ENCODE data around the gene NRK. TPM values are rescaled to one million over a fixed set of nuclear protein-coding genes. Genes with fewer than 3 reads are reported as not detected.

The NRK gene
- total RNA-seq, 1 experiment from 2014 or later: not detected

DNA sequence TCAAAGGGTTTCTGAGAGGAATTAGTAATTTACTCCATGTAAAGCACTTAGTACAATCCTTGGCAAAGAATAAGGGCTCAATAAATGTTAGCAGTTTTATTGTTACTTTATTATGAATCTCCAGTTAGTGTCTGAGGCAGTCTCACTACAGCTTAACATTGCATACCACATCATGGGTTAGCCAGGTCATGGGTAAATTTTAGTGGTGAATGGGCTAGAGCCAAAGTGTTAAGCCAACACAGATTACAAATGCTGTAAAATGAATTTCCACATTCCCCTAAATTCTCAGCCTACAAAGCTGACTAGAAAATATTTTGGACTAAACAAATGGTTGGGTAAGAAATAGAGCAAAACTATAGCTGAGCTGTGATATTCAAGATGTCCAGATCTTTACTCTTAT lies 72.4 kb downstream of the NRK start:
- intact Hi-C loops (cut with micrococcal nuclease; ENCODE audit: unreplicated experiment): no loop called here
- ChIA-PET POLR2A (ENCODE audit: low non-redundant PET) (no interaction called here), CTCF (no interaction called here)
- H3K27ac ChIP-seq (ENCODE audit: low read depth, low read length, poor library complexity, severe bottlenecking): no peak overlapping the region
- no TSS peak for BruUV-seq (replicated peaks)
- peaks cover 7% of the 10 kb centered on the region for H3K27me3 ChIP-seq (replicated peaks; ENCODE audit: insufficient read depth, low read depth, low read length, poor library complexity)
- no peaks in the 10 kb centered on the region for H3K9me3 ChIP-seq (ENCODE audit: low read depth, low read length, poor library complexity, severe bottlenecking)
- H3K4me3 ChIP-seq (ENCODE audit: low read depth, low read length, poor library complexity, severe bottlenecking): no peak overlapping the region
- H3K36me3 ChIP-seq (ENCODE audit: insufficient read depth, low read length, poor library complexity, severe bottlenecking): no peaks in the 10 kb centered on the region
- no peak for TF ChIP-seq EZH2 (IDR thresholded peaks at IDR 0.05; ENCODE audit: borderline replicate concordance, low read depth, low read length, poor library complexity, severe bottlenecking)
- TF ChIP-seq, protein P1, sequence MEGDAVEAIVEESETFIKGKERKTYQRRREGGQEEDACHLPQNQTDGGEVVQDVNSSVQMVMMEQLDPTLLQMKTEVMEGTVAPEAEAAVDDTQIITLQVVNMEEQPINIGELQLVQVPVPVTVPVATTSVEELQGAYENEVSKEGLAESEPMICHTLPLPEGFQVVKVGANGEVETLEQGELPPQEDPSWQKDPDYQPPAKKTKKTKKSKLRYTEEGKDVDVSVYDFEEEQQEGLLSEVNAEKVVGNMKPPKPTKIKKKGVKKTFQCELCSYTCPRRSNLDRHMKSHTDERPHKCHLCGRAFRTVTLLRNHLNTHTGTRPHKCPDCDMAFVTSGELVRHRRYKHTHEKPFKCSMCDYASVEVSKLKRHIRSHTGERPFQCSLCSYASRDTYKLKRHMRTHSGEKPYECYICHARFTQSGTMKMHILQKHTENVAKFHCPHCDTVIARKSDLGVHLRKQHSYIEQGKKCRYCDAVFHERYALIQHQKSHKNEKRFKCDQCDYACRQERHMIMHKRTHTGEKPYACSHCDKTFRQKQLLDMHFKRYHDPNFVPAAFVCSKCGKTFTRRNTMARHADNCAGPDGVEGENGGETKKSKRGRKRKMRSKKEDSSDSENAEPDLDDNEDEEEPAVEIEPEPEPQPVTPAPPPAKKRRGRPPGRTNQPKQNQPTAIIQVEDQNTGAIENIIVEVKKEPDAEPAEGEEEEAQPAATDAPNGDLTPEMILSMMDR (conservative IDR thresholded peaks at IDR 0.05; ENCODE audit: low read depth, low read length): no peak
- no peak for DNase-seq (ENCODE audit: low spot score)
- H3K4me1 ChIP-seq (ENCODE audit: insufficient read depth, low read length, poor library complexity, severe bottlenecking): no peaks in the 10 kb centered on the region

DNA sequence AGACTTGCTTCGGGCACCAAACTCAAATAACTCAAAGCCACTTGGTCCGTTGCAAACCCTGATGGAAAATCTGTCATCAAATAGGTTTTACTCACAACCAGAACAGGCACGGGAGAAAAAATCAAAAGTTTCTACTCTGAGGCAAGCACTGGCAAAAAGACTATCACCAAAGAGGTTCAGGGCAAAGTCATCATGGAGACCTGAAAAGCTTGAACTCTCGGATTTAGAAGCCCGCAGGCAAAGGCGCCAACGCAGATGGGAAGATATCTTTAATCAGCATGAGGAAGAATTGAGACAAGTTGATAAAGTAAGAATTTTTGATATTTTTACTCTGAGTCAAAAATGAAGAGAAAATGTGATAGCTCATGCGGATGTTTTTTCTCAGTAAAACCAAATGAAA lies 87.2 kb downstream of the NRK start:
- intact Hi-C loops (cut with micrococcal nuclease; ENCODE audit: unreplicated experiment): no loop called here
- BruUV-seq (replicated peaks): no TSS peak
- ChIA-PET CTCF (no interaction called here), POLR2A (ENCODE audit: low non-redundant PET) (no interaction called here)
- Histone ChIP-seq H3K4me1 (ENCODE audit: insufficient read depth, low read length, poor library complexity, severe bottlenecking) (no peaks in the 10 kb centered on the region), H3K9me3 (ENCODE audit: low read depth, low read length, poor library complexity, severe bottlenecking) (no peaks in the 10 kb centered on the region), H3K4me3 (ENCODE audit: low read depth, low read length, poor library complexity, severe bottlenecking) (no peak overlapping the region), H3K27ac (ENCODE audit: low read depth, low read length, poor library complexity, severe bottlenecking) (no peak overlapping the region), H3K27me3 (replicated peaks; ENCODE audit: insufficient read depth, low read depth, low read length, poor library complexity) (no peaks in the 10 kb centered on the region), H3K36me3 (ENCODE audit: insufficient read depth, low read length, poor library complexity, severe bottlenecking) (no peaks in the 10 kb centered on the region)
- DNase-seq (ENCODE audit: low spot score): no peak
- no peak for TF ChIP-seq EZH2 (IDR thresholded peaks at IDR 0.05; ENCODE audit: borderline replicate concordance, low read depth, low read length, poor library complexity, severe bottlenecking)
- TF ChIP-seq, protein P1 (conservative IDR thresholded peaks at IDR 0.05; ENCODE audit: low read depth, low read length): no peak

DNA sequence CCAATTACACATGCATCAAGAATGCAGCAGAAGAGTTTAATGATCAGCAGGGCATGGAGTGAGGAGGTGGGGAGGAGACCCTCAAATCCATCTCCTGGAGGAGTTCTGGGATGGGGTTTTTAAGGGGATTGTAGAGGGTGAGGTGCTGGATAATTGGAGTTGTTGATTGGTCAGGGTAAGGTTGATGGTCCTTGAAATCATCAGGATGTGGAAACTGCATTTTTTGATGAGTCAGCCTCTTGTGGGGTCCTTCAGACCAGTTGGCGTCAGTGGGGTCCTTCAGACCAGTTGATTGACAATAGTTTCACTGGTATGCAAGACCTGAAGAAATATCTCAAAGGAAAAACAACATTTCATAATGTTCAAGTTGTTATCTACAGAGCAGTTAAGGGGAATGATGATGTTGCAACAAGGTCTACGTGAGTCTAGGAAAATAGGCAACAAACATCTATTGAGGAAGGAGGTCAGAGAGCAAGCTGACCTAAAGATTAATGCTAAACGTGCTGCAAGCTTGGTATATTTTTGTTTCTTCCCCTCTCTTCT lies 88.3 kb downstream of the NRK start:
- Histone ChIP-seq H3K4me3 (ENCODE audit: low read depth, low read length, poor library complexity, severe bottlenecking) (no peak overlapping the region), H3K27ac (ENCODE audit: low read depth, low read length, poor library complexity, severe bottlenecking) (no peak overlapping the region), H3K9me3 (ENCODE audit: low read depth, low read length, poor library complexity, severe bottlenecking) (no peaks in the 10 kb centered on the region), H3K4me1 (ENCODE audit: insufficient read depth, low read length, poor library complexity, severe bottlenecking) (no peaks in the 10 kb centered on the region), H3K27me3 (replicated peaks; ENCODE audit: insufficient read depth, low read depth, low read length, poor library complexity) (no peaks in the 10 kb centered on the region), H3K36me3 (ENCODE audit: insufficient read depth, low read length, poor library complexity, severe bottlenecking) (no peaks in the 10 kb centered on the region)
- ChIA-PET POLR2A (ENCODE audit: low non-redundant PET) (no interaction called here), CTCF (no interaction called here)
- intact Hi-C loops (cut with micrococcal nuclease; ENCODE audit: unreplicated experiment): no loop called here
- TF ChIP-seq, protein P1 (conservative IDR thresholded peaks at IDR 0.05; ENCODE audit: low read depth, low read length): no peak
- no peak for TF ChIP-seq EZH2 (IDR thresholded peaks at IDR 0.05; ENCODE audit: borderline replicate concordance, low read depth, low read length, poor library complexity, severe bottlenecking)
- no TSS peak for BruUV-seq (replicated peaks)
- DNase-seq (ENCODE audit: low spot score): no peak

All from A673 (cell line).